ENCODE data around the gene OR2F1.

The OR2F1 gene

DNA sequence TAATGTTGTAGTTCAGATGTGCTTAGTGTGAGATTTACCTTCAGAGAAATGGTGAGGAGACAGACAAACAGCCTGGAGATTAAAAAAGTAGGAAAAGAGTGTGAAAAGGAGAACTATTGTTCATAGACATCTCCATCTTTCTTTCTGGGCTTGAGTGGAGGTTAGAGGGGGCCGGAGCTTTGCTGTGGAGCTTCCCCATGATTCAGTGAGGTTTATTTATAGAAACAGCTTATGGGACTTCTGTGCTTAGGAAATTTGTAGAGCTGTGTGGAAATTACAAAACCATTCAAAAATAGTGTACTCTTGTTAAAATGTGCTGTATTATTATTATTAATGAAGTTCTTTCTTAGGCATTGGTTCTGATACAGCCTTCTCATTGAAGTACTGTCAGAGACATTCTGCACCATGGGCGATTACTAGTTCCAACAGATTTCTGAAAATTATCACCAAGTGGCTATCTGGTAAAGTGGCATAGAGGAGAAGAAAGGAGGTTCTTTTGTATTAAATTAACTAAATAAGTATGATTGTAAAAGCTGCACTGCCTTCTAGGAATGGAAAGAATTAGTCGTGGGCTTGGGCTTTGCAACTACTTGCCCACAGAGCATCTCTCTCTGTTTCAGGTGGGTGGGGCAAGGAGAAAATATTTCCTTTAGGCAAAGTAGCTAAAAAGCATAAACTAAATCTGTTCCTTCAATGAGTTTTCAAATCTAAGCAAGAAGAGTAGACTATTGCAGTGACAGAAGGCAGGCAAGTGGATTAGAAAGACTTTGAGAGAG lies 44.0 kb upstream of the OR2F1 start:
- no peak overlapping the region for H3K4me3 ChIP-seq (ENCODE audit: low read depth, low read length)
- TF ChIP-seq, protein P1, sequence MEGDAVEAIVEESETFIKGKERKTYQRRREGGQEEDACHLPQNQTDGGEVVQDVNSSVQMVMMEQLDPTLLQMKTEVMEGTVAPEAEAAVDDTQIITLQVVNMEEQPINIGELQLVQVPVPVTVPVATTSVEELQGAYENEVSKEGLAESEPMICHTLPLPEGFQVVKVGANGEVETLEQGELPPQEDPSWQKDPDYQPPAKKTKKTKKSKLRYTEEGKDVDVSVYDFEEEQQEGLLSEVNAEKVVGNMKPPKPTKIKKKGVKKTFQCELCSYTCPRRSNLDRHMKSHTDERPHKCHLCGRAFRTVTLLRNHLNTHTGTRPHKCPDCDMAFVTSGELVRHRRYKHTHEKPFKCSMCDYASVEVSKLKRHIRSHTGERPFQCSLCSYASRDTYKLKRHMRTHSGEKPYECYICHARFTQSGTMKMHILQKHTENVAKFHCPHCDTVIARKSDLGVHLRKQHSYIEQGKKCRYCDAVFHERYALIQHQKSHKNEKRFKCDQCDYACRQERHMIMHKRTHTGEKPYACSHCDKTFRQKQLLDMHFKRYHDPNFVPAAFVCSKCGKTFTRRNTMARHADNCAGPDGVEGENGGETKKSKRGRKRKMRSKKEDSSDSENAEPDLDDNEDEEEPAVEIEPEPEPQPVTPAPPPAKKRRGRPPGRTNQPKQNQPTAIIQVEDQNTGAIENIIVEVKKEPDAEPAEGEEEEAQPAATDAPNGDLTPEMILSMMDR (IDR thresholded peaks at IDR 0.05; ENCODE audit: borderline replicate concordance, insufficient read depth, low read depth, low read length): no peak

DNA sequence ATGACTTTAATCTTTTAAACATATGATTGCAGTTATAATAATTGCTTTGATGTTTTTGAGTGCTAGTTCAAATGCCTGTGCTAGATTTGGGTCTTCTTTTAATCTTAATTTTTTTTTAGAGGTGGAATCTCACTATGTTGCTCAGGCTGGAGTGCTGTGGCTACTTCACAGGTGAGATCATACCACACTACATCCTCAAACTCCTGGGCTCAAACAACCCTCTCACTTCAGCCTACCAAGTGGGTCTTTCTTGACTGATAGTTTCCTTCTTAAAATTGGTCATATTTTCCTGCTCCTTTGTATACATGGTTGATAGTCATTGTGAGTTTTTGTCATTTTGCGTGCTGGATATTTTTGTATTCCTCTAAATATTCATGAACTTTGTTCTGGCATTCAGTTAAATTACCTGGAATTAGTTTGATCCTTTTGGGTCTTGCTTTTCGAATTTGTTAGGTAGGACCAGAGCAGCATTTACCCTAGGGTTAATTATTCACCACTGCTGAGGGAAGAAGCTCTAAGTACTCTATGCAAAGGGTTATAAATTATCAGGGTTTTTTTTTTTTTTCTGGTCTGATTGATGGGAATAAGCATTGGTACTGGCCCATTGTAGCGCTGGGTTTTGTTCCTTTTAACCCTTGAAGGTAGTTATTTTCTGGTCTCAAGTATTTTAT lies 40.6 kb upstream of the OR2F1 start:
- no peak overlapping the region for H3K4me3 ChIP-seq (ENCODE audit: low read depth, low read length)
- TF ChIP-seq, protein P1 (IDR thresholded peaks at IDR 0.05; ENCODE audit: borderline replicate concordance, insufficient read depth, low read depth, low read length): no peak

DNA sequence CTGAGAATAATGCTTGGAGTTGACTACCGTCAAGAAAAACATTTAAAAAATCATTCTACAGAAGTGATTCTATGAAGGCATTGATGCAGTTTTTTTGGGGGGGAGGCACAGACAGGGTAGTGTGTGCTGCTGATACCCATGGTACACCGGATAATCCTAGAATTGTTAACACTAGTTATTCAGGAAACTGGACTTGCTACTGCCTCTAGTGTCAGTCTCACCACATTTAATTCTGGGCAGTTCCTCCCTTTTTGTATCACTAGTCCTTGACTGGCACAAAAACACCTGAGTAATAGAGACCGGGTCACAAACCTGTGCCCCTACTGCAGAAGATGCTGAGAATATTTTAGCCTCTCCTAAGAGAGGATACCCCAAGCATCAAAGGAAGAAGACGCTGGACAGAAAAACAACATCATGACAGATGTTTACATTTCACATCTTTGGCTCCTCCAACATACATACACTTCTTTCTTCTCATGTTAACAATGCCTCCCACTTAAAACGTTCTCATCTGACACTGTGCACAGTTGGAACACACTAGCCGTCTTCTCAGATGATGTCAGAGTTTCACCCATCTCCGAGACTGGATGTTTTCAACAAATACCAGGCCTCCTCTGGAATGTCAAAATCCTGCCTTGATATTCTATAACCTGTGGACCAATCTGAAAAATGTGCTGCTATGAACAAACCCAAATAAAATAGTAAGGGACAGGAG lies 39.5 kb upstream of the OR2F1 start:
- H3K4me3 ChIP-seq (ENCODE audit: low read depth, low read length): no peak overlapping the region
- TF ChIP-seq, protein P1 (IDR thresholded peaks at IDR 0.05; ENCODE audit: borderline replicate concordance, insufficient read depth, low read depth, low read length): no peak

DNA sequence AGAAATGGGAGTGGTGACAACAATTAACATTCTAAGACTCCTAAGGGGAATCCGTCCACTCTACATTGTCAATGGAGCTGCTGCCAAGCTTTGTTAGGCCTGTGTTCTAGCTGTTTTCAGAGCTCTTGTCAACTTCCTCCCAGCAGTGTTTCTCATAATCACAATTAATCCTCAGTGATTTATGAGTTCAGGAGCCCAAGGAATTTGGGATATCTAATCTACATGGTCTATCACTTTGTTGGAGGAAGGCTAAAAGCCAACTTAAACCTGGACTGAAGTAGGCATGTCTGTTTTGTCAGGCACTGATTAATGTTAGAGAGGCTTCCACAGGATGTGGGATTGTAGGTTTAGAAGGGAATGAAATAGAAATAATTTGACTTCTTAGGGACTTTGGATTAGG lies 29.8 kb upstream of the OR2F1 start:
- TF ChIP-seq, protein P1 (IDR thresholded peaks at IDR 0.05; ENCODE audit: borderline replicate concordance, insufficient read depth, low read depth, low read length): no peak
- no peak overlapping the region for H3K4me3 ChIP-seq (ENCODE audit: low read depth, low read length)

DNA sequence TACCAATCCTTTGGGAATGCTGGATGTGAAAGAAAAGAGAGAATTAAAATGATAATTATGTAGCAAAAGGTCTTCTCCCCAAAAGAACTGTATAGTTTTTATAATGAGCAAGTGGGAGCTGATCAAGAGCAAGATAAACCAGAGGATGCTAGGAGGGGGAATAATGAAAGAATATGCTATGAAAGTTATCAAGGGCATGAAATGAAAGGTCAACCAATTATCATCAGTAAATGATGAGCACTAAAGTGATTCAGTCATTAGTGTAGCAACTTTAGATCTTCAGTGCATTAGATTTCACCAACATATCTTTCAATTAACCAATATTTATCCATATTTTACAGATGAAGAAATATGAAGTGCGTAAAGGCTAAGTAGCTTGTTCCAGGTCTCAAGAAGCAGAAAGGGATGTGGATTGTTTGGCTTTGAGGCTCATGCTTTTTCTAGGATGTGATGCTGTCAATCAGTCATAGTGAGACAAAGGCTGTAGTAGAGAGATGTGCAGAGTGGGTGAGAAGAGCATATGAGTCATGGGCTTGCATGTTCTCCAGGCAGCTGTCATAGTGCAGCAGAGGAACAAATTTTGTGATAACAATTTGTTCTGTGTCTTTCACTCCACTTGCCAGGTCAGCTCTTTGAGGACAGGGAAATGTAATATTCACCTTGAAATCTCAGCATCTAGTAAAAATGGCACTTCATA lies 25.3 kb upstream of the OR2F1 start:
- TF ChIP-seq, protein P1 (IDR thresholded peaks at IDR 0.05; ENCODE audit: borderline replicate concordance, insufficient read depth, low read depth, low read length): no peak
- no peak overlapping the region for H3K4me3 ChIP-seq (ENCODE audit: low read depth, low read length)

DNA sequence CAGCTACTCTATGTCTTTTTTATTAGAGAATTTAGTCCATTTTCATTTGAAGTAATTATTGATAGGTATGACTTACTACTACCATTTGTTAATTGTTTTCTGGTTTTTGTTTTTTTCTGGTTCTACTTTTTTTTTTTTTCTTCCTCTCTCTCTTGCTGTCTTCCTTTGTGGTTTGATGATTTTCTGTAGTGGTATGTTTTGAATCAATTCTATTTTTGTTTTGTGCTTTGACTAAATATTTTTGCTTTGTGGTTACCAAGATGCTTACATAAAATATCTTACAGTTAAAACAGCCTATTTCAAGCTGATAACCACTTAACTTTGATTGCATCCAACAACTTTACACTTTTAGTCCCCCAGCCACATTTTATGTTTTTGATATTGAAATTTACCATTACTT lies 22.9 kb upstream of the OR2F1 start:
- TF ChIP-seq, protein P1 (IDR thresholded peaks at IDR 0.05; ENCODE audit: borderline replicate concordance, insufficient read depth, low read depth, low read length): no peak
- H3K4me3 ChIP-seq (ENCODE audit: low read depth, low read length): no peak overlapping the region

All from GM12875 (cell line).